T47D (cell line): ENCODE data around the gene TGDS.

ENCODE experiments used
- DNase-seq, 2 experiments: peaks; one replicate each; pipeline versions ENCODE4 v3.0.0 to v3.0.0-alpha.2; 2011 to 2012; ENCODE audit warnings: low read depth in 1 of 2, low spot score in 1 of 2
- JUND ChIP-seq: IDR thresholded peaks from 2 replicates; pipeline ENCODE4 v1.6.1; 2012; ENCODE audit warnings: low read depth
- in situ Hi-C: cut with HindIII; loops from 2 replicates; pipeline ENCODE4 v1.10.0; 2016; ENCODE audit warnings: low sequenced_read_pairs, low pct_unique_long_range_greater_than_20kb

Gene TGDS

DNA sequence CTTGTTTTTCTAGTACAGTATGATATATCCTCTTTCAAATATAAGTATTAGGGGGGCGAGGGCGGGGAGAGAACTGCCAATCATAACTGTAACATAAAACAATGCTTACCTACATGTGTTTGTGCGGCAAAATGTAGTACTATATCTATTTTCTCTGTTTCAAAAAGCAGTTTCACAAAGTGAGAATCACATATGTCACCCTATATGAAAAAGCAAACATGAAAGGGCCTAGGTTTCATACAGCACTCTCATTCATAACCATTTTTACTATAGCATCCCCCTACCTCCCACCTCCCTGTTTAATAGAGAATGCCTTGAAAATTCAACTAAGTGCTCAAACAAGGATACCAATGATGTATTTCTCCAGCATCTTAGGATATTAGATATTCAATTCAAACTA lies 5.2 kb downstream of the TGDS start:
- no peak for TF ChIP-seq JUND
- DNase-seq = no peak
- in situ Hi-C loops = no loop called here

DNA sequence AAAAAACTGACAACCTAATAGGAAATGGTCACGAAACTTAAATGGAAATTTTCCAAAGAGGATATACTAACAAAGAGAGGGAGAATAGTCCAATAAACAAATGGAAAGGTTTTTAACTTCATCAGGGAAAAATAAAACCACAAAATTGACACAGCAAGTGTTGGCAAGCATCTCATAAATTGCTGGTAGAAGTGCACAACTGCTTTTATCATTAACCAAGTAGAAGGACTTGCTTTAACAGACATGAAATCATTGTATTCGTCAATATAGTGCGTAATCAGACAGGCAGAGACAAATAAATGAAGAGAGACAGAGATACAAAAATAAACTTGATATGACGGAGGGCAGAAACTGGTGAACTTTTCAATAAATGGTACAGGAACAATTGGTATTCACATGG lies 7.4 kb downstream of the TGDS start:
- in situ Hi-C loops = no loop called here
- no peak for DNase-seq
- no peak for TF ChIP-seq JUND

- TF ChIP-seq JUND = no peak
- no peak for DNase-seq
- in situ Hi-C loops = no loop called here
These were observed 9.6 kb downstream of the TGDS start for GRCh38 chr13:94586371-94586770.

- in situ Hi-C loops = no loop called here
- TF ChIP-seq JUND = no peak
- DNase-seq = no peak
These were observed 10.3 kb downstream of the TGDS start for GRCh38 chr13:94585543-94586101.

DNA sequence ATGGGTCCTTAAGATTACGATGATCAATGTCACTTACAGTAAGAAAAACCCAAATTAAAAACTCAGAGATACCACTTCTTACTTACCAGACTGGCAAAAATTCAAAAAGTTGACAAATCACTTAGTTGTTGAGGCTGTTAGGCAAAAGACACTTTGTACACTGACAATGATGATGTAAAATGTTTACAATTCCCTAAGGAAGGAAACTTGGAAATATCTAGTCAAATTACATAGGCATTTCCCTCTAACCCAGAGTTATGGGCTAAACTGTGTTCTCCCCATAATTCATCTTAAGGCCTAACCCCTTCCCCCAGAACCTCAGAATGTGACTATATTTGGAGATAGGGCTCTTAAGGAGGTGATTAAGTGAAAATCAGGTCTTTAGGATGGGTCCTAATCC lies 12.0 kb downstream of the TGDS start:
- no peak for DNase-seq
- TF ChIP-seq JUND = no peak
- in situ Hi-C loops = no loop called here

DNA sequence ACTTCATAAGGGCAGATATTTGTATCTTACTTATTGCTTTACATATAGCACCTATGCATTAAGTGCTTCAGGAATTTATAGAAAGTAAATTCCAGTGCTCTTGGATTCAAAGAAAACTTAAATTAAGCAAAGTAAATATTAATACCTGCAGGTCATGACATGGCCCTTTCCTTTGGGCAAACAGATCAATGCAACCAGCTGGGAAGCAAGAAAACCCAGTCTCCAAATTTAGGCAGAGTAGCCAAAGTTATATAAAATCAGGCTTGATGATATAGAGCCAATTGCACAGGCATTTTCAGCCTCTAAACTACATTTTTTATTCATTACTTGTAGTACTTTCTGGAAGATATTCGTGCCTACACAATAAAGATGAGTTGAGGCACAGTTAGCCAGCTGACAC lies 16.9 kb downstream of the TGDS start:
- no peak for DNase-seq
- in situ Hi-C loops = no loop called here
- TF ChIP-seq JUND = no peak

GRCh38 chr13:94569615-94570014 lies 26.3 kb downstream of the TGDS start:
- TF ChIP-seq JUND = no peak
- no peak for DNase-seq
- in situ Hi-C loops = no loop called here

DNA sequence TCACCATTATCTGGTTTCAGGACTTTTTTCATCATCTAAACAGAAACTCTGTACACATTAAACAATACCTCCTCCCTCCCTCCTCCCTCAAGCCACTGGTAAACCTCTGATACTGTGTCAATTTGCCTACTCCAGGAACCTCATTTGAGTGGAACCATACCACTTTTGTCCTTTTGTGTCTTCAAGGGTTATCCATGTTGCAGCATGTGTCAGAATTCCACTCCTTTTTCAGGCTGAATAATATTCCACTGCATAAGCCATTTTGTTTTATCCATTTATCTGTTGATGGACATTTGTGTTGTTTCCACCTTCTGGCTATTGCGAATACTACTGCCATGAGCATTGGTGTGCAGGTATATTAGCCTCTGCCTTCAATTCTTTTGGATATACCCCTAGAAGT lies 27.5 kb downstream of the TGDS start:
- in situ Hi-C loops = no loop called here
- DNase-seq = no peak

DNA sequence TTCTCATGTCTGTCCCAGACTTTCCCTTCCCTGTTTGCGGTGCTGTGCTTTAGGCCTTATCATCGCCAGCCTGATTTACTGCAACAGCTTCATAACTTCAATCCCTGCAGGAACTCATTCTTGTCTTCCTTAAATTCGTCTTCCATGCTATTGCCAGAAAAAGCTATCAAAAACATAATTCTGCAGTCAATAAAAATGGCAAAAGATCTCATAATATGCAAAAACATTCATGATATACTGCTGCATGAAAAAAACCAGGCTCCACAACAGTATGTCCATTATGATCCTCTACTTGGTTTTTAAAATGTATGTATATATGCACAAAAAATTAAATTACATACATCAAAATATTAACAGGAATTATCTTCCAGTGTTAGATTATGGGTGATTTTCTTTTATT lies 28.4 kb downstream of the TGDS start:
- TF ChIP-seq JUND = no peak
- in situ Hi-C loops = no loop called here
- no peak for DNase-seq

More for the DNA sequence above, 27.5 kb downstream of the TGDS start:
- no peak for TF ChIP-seq JUND

DNA sequence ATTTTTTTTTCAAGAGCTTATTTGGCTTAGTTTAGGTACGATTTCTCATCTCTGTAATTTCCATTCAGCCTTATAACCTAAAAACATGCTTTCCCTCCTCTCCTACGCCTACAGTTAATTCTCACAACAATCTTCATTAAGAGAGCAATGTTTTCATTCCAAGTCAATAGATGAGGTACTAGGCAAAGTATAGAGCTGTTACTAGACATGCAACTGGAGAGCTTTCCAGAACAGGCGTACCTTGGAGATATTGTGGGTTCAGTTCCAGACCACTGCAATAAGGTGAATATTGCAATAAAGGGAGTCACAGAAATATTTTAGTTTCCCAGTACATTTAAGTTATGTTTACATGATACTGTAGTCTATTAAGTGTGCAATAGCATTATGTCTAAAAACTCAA lies 34.8 kb downstream of the TGDS start:
- no peak for TF ChIP-seq JUND
- no peak for DNase-seq
- in situ Hi-C loops = no loop called here

GRCh38 chr13:94560116-94560515 lies 35.8 kb downstream of the TGDS start:
- no peak for TF ChIP-seq JUND
- DNase-seq = no peak
- in situ Hi-C loops = no loop called here

GRCh38 chr13:94559222-94559795 lies 36.6 kb downstream of the TGDS start:
- TF ChIP-seq JUND = no peak
- in situ Hi-C loops = no loop called here
- DNase-seq = no peak

DNA sequence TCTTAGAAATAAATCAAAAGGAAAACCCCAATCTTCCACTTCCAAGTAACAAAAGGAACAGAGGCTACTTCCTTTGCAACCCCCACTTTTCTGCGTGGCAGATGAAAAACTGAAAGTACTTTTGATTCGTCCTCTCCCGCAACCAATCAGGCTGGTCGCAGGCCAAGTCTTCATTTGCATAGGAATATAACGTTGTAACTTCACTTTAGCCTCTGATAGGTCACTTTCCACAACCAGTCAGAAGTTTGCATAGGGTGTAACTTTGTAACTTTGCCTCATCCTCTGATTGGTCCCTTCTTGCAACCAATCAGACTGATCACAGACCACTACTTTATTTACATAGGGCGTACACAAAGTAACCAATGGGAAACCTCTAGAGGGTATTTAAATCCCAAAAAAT lies 37.2 kb downstream of the TGDS start:
- in situ Hi-C loops = no loop called here
- DNase-seq = no peak
- TF ChIP-seq JUND = no peak

DNA sequence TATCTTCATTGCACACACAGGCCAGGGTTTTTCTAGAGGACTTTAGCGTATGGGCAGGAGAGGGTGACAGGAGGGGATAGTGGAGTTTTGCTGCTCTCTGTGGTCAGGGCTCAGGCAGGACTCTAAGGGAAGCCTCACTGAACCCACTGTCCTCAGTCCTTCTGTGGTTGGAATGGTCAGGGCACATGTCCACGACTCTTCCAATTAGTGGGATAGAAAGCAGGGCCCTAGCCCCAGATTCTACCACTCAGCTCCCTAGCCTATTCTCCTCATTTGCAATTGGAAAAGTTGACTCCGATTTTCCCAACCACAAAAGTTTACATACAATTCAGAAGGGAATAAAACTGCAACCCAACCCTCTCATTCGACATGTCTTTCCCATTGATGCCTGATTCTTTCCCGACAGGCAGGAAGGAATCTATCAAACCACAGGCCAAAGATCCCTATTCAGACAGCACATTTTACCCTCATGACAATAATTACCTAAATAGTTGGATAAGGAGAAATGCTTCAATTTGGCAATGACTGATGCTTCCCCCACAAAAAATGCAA lies 38.2 kb downstream of the TGDS start:
- TF ChIP-seq JUND = no peak
- DNase-seq = no peak
- in situ Hi-C loops = no loop called here
